NB4 (cell line): ENCODE results near the gene PLAC1.

ENCODE experiments used
- POLR2A ChIP-seq: IDR thresholded peaks from 2 replicates; pipeline ENCODE4 v1.6.1; 2011; ENCODE audit warnings: mild to moderate bottlenecking; ENCODE audit not compliant: insufficient read length; ENCODE audit errors: extremely low read depth
- TF ChIP-seq, protein P1 (sequence below): IDR thresholded peaks from one replicate; pipeline ENCODE4 v1.5.1; 2012; ENCODE audit warnings: low read depth, low read length
- TF ChIP-seq, protein P2 (sequence below): IDR thresholded peaks from 2 replicates; pipeline ENCODE4 v1.6.1; 2011; ENCODE audit warnings: low read depth, low read length

- TF ChIP-seq, protein P1, sequence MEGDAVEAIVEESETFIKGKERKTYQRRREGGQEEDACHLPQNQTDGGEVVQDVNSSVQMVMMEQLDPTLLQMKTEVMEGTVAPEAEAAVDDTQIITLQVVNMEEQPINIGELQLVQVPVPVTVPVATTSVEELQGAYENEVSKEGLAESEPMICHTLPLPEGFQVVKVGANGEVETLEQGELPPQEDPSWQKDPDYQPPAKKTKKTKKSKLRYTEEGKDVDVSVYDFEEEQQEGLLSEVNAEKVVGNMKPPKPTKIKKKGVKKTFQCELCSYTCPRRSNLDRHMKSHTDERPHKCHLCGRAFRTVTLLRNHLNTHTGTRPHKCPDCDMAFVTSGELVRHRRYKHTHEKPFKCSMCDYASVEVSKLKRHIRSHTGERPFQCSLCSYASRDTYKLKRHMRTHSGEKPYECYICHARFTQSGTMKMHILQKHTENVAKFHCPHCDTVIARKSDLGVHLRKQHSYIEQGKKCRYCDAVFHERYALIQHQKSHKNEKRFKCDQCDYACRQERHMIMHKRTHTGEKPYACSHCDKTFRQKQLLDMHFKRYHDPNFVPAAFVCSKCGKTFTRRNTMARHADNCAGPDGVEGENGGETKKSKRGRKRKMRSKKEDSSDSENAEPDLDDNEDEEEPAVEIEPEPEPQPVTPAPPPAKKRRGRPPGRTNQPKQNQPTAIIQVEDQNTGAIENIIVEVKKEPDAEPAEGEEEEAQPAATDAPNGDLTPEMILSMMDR: no peak
- no peak for TF ChIP-seq POLR2A
- TF ChIP-seq, protein P2, sequence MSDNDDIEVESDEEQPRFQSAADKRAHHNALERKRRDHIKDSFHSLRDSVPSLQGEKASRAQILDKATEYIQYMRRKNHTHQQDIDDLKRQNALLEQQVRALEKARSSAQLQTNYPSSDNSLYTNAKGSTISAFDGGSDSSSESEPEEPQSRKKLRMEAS: no peak
These were observed 7.6 kb downstream of the PLAC1 start for GRCh38 chrX:134650701-134651100.
